A549 (cell line): Measurements from ENCODE around the gene USP20. TPM values are rescaled to one million over a fixed set of nuclear protein-coding genes. Genes with fewer than 3 reads are reported as not detected.

ENCODE experiments used
- ATAC-seq, 2 experiments: fragments of 200-7000 bp in 1 of 2; fragments of >200 bp in 1 of 2; cut with Nextera tagmentation in 1 of 2; cut with Tn5 transposase in 1 of 2; 3 replicates each; pipeline versions ENCODE4 v1.8.0 to v1.9.1; 2018 to 2020; ENCODE audit warnings: mild to moderate bottlenecking in 1 of 2, moderate library complexity in 1 of 2
- CTCF ChIA-PET: fragments of 300-600 bp; sonication (Branson Sonifier 250); formaldehyde crosslinking; extraction: SDS; loops from one replicate; lab custom pipeline; 2021; ENCODE audit warnings: antibody characterized with exemption, inconsistent platforms; lab: Yijun Ruan, JAX
- POLR2A ChIA-PET: fragments of 350-600 bp; formaldehyde crosslinking; extraction: SDS; loops from one replicate; lab custom pipeline; 2021; ENCODE audit warnings: antibody characterized with exemption, inconsistent platforms; lab: Yijun Ruan, JAX
- DNase-seq, 2 experiments: peaks; one replicate each; pipeline versions ENCODE4 v3.0.0 to v3.0.0-alpha.2; 2011 to 2016; ENCODE audit warnings: low read depth in 1 of 2, low spot score in 1 of 2
- FAIRE-seq: peaks from 2 replicates; lab custom pipeline; 2011; peaks lifted over from hg19 to GRCh38; lab: Jason Lieb, UNC
- H3K27ac ChIP-seq, 2 experiments: fragments of >200 bp; sonication (Bioruptor Twin); formaldehyde crosslinking; 3 replicates each; pipeline ENCODE4 v1.5.1; 2016 to 2017
- H3K4me1 ChIP-seq: fragments of >200 bp; sonication (Bioruptor Twin); formaldehyde crosslinking; 3 replicates; pipeline ENCODE4 v1.6.1; 2016
- H3K4me2 ChIP-seq: fragments of >200 bp; sonication (Bioruptor Twin); formaldehyde crosslinking; 3 replicates; pipeline ENCODE4 v1.6.1; 2016
- H3K4me3 ChIP-seq: fragments of >200 bp; sonication (Bioruptor Twin); formaldehyde crosslinking; 3 replicates; pipeline ENCODE4 v1.5.1; 2016
- H3K9me3 ChIP-seq: fragments of >200 bp; sonication (Bioruptor Twin); formaldehyde crosslinking; 3 replicates; pipeline ENCODE4 v1.6.1; 2016
- CBX2 ChIP-seq: fragments of 200-600 bp; sonication (generic); IDR thresholded peaks from 2 replicates; pipeline ENCODE4 v1.6.1; 2016; ENCODE audit warnings: low read depth, mild to moderate bottlenecking, borderline replicate concordance
- CBX8 ChIP-seq: fragments of 200-600 bp; sonication (generic); IDR thresholded peaks from 2 replicates; pipeline ENCODE4 v1.6.1; 2016
- CHD2 ChIP-seq: fragments of 150-350 bp; IDR thresholded peaks from 2 replicates; pipeline ENCODE4 v1.6.1; 2014; ENCODE audit warnings: low read length; ENCODE audit not compliant: partially characterized antibody
- EP300 ChIP-seq, 2 experiments: fragments of >200 bp; sonication (Bioruptor Twin); formaldehyde crosslinking; IDR thresholded peaks; 2 replicates in 1 of 2; 3 replicates in 1 of 2; pipeline ENCODE4 v1.6.1; 2016 to 2017
- ESRRA ChIP-seq: fragments of 150-350 bp; IDR thresholded peaks from 2 replicates; pipeline ENCODE4 v1.6.1; 2014; ENCODE audit warnings: mild to moderate bottlenecking, low read length, borderline replicate concordance
- FOXS1 ChIP-seq: fragments of 250-450 bp; sonication (Bioruptor Pico); IDR thresholded peaks from 2 replicates; pipeline ENCODE4 v1.5.0; 2020; ENCODE audit warnings: mild to moderate bottlenecking, moderate library complexity
- JUN ChIP-seq, 2 experiments: fragments of >200 bp; sonication (Bioruptor Twin); formaldehyde crosslinking; IDR thresholded peaks; 2 replicates in 1 of 2; 3 replicates in 1 of 2; pipeline ENCODE4 v1.6.1; 2016 to 2017
- KDM1A ChIP-seq: fragments of 200-600 bp; sonication (generic); IDR thresholded peaks from 2 replicates; pipeline ENCODE4 v1.6.1; 2016; ENCODE audit warnings: low read depth, mild to moderate bottlenecking
- MAZ ChIP-seq: fragments of 150-350 bp; IDR thresholded peaks from 2 replicates; pipeline ENCODE4 v1.6.1; 2014; ENCODE audit warnings: antibody characterized with exemption, low read depth, low read length, borderline replicate concordance
- POLR2A ChIP-seq: IDR thresholded peaks from 2 replicates; pipeline ENCODE4 v1.6.1; 2012; ENCODE audit warnings: mild to moderate bottlenecking, low read length
- RAD21 ChIP-seq, 2 experiments: fragments of >200 bp in 1 of 2; sonication (Bioruptor Twin) in 1 of 2; formaldehyde crosslinking in 1 of 2; IDR thresholded peaks in 1 of 2; conservative IDR thresholded peaks in 1 of 2; 2 replicates in 1 of 2; 3 replicates in 1 of 2; pipeline ENCODE4 v1.6.1; 2012 to 2018; ENCODE audit warnings: inconsistent platforms in 1 of 2
- RARB ChIP-seq: fragments of 250-450 bp; sonication (Bioruptor Pico); IDR thresholded peaks from 2 replicates; pipeline ENCODE4 v1.8.0; 2021; ENCODE audit warnings: mild to moderate bottlenecking, moderate library complexity
- RFX5 ChIP-seq: fragments of 450-650 bp; IDR thresholded peaks from 2 replicates; pipeline ENCODE4 v1.7.1; 2014; ENCODE audit warnings: antibody characterized with exemption, mild to moderate bottlenecking, moderate library complexity
- RNF2 ChIP-seq: fragments of 200-600 bp; sonication (generic); IDR thresholded peaks from 2 replicates; pipeline ENCODE4 v1.6.1; 2016; ENCODE audit warnings: low read depth, mild to moderate bottlenecking, antibody characterized with exemption, moderate library complexity, borderline replicate concordance
- SMC3 ChIP-seq: fragments of >200 bp; sonication (Bioruptor Twin); formaldehyde crosslinking; IDR thresholded peaks from 3 replicates; pipeline ENCODE4 v1.6.1; 2018; ENCODE audit warnings: inconsistent platforms
- TFCP2L1 ChIP-seq: fragments of 250-450 bp; sonication (Bioruptor Pico); IDR thresholded peaks from 2 replicates; pipeline ENCODE4 v1.5.0; 2021; ENCODE audit warnings: mild to moderate bottlenecking
- ZC3H11A ChIP-seq: fragments of 450-650 bp; IDR thresholded peaks from 2 replicates; pipeline ENCODE4 v1.6.1; 2014; ENCODE audit warnings: antibody characterized with exemption, mild to moderate bottlenecking
- ZSCAN20 ChIP-seq: fragments of 250-450 bp; sonication (Bioruptor Pico); IDR thresholded peaks from 2 replicates; pipeline ENCODE4 v1.8.0; 2022; ENCODE audit warnings: mild to moderate bottlenecking, moderate library complexity
- WGBS: methylation state at CpG from one replicate; pipeline ENCODE4 v1.1.6; 2017; ENCODE audit errors: missing lambda C conversion rate; 5-methylcytosine and 5-hydroxymethylcytosine counted together
- polyA plus RNA-seq, 4 experiments: library from polyadenylated mRNA; depleted of rRNA in 3 of 4; stranded (reverse); fragments of >200 nt; fragmentation: RNase III in 1 of 4; extraction: RNeasy Plus Mini Kit Qiagen cat#74134 plus additional on column Dnase treatment in 1 of 4; gene quantifications; 2 replicates in 3 of 4; 3 replicates in 1 of 4; pipeline ENCODE4 v1.2.3, GENCODE V29; 2011 to 2017
- TF ChIP-seq, protein P1 (sequence below): fragments of 250-450 bp; sonication (Bioruptor Pico); IDR thresholded peaks from 2 replicates; pipeline ENCODE4 v1.5.0; 2021; ENCODE audit warnings: mild to moderate bottlenecking, moderate library complexity, borderline replicate concordance
- TF ChIP-seq, protein P2 (sequence below): fragments of >200 bp; sonication (Bioruptor Twin); formaldehyde crosslinking; IDR thresholded peaks from 2 replicates; pipeline ENCODE4 v1.6.1; 2016
- TF ChIP-seq, protein P3 (sequence below): fragments of >200 bp; sonication (Bioruptor Twin); formaldehyde crosslinking; IDR thresholded peaks from 3 replicates; pipeline ENCODE4 v1.5.1; 2016
- TF ChIP-seq, protein P4 (sequence below): fragments of 200-600 bp; sonication (generic); IDR thresholded peaks from 2 replicates; pipeline ENCODE4 v1.6.1; 2016; ENCODE audit warnings: antibody characterized with exemption, mild to moderate bottlenecking, moderate library complexity

The USP20 gene
- polyA plus RNA-seq, 2 of the 4 experiments (the other 2 are of a cell fraction), result 3.9 to 5.0 TPM

DNA sequence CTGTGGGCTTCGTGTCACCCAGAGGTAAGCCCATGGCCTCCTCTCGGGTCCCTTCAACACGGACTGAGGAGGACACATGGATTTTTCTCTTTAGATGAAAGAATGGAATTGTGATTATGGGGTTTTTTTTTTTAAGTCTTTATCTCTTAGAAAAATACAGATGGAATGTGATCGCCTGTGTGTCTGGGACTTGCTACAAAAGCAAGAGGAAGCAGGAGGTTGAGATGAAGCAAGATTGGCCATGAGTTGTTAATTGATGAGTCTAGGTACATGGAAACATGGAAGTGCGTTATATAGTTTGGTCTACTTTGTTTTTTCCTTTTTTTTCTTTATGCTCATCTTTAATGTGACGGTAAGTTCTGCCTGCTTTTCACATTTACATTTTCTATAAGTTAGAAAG, 14.6 kb downstream of the USP20 start:
- TF ChIP-seq, protein P1, sequence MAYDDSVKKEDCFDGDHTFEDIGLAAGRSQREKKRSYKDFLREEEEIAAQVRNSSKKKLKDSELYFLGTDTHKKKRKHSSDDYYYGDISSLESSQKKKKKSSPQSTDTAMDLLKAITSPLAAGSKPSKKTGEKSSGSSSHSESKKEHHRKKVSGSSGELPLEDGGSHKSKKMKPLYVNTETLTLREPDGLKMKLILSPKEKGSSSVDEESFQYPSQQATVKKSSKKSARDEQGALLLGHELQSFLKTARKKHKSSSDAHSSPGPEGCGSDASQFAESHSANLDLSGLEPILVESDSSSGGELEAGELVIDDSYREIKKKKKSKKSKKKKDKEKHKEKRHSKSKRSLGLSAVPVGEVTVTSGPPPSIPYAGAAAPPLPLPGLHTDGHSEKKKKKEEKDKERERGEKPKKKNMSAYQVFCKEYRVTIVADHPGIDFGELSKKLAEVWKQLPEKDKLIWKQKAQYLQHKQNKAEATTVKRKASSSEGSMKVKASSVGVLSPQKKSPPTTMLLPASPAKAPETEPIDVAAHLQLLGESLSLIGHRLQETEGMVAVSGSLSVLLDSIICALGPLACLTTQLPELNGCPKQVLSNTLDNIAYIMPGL (CRISPR knock-in tag), result no peak
- TF ChIP-seq, protein P2, sequence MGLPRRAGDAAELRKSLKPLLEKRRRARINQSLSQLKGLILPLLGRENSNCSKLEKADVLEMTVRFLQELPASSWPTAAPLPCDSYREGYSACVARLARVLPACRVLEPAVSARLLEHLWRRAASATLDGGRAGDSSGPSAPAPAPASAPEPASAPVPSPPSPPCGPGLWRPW, result no peak
- TF ChIP-seq POLR2A (no peak), ZSCAN20 (no peak), MAZ (no peak), RARB (CRISPR knock-in tag) (no peak), RNF2 (no peak), CHD2 (no peak), JUN (IDR thresholded peaks at IDR 0.05) (no peak), ZC3H11A (no peak), RAD21 (conservative IDR thresholded peaks at IDR 0.05 in 1 of 2, IDR thresholded peaks at IDR 0.05 in 1 of 2) (no peak)
- TF ChIP-seq, protein P3, sequence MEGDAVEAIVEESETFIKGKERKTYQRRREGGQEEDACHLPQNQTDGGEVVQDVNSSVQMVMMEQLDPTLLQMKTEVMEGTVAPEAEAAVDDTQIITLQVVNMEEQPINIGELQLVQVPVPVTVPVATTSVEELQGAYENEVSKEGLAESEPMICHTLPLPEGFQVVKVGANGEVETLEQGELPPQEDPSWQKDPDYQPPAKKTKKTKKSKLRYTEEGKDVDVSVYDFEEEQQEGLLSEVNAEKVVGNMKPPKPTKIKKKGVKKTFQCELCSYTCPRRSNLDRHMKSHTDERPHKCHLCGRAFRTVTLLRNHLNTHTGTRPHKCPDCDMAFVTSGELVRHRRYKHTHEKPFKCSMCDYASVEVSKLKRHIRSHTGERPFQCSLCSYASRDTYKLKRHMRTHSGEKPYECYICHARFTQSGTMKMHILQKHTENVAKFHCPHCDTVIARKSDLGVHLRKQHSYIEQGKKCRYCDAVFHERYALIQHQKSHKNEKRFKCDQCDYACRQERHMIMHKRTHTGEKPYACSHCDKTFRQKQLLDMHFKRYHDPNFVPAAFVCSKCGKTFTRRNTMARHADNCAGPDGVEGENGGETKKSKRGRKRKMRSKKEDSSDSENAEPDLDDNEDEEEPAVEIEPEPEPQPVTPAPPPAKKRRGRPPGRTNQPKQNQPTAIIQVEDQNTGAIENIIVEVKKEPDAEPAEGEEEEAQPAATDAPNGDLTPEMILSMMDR, result no peak
- no peak overlapping the region for H3K4me2 ChIP-seq
- ATAC-seq (no peak), FAIRE-seq (no peak), DNase-seq (no peak)
- CTCF ChIA-PET, result interaction anchor here (1.4 to 1.5 kb wide), 2 partner anchors 11 to 250 kb away, joined by 3 to 5 read pairs; no protein-coding TSS in a partner anchor
- no peaks in the 10 kb centered on the region for H3K4me1 ChIP-seq
- WGBS, result 73% methylated on average over 6 of the region's 6 CpGs
- H3K9me3 ChIP-seq, result no peaks in the 10 kb centered on the region
- no peak overlapping the region for H3K27ac ChIP-seq
- H3K4me3 ChIP-seq, result no peak overlapping the region
- POLR2A ChIA-PET, result no interaction called here

- no peak for ATAC-seq
- POLR2A ChIA-PET, result no interaction called here
Measured at GRCh38 chr9:129850821-129851550, 15.7 kb downstream of the USP20 start.

GRCh38 chr9:129851821-129852220, 16.6 kb downstream of the USP20 start:
- Histone ChIP-seq H3K4me2 (no peak overlapping the region), H3K4me1 (no peaks in the 10 kb centered on the region), H3K4me3 (no peak overlapping the region), H3K27ac (no peak overlapping the region), H3K9me3 (no peaks in the 10 kb centered on the region)
- ATAC-seq (no peak), FAIRE-seq (no peak), DNase-seq (no peak)
- 55% methylated on average over 5 of the region's 5 CpGs for WGBS
- TF ChIP-seq ZSCAN20, result no peak
- TF ChIP-seq SMC3, result no peak
- TF ChIP-seq FOXS1 (CRISPR knock-in tag), result no peak
- no peak for TF ChIP-seq RAD21 (conservative IDR thresholded peaks at IDR 0.05 in 1 of 2, IDR thresholded peaks at IDR 0.05 in 1 of 2)
- TF ChIP-seq TFCP2L1 (CRISPR knock-in tag), result no peak
- no peak for TF ChIP-seq CBX8
- TF ChIP-seq, protein P4, sequence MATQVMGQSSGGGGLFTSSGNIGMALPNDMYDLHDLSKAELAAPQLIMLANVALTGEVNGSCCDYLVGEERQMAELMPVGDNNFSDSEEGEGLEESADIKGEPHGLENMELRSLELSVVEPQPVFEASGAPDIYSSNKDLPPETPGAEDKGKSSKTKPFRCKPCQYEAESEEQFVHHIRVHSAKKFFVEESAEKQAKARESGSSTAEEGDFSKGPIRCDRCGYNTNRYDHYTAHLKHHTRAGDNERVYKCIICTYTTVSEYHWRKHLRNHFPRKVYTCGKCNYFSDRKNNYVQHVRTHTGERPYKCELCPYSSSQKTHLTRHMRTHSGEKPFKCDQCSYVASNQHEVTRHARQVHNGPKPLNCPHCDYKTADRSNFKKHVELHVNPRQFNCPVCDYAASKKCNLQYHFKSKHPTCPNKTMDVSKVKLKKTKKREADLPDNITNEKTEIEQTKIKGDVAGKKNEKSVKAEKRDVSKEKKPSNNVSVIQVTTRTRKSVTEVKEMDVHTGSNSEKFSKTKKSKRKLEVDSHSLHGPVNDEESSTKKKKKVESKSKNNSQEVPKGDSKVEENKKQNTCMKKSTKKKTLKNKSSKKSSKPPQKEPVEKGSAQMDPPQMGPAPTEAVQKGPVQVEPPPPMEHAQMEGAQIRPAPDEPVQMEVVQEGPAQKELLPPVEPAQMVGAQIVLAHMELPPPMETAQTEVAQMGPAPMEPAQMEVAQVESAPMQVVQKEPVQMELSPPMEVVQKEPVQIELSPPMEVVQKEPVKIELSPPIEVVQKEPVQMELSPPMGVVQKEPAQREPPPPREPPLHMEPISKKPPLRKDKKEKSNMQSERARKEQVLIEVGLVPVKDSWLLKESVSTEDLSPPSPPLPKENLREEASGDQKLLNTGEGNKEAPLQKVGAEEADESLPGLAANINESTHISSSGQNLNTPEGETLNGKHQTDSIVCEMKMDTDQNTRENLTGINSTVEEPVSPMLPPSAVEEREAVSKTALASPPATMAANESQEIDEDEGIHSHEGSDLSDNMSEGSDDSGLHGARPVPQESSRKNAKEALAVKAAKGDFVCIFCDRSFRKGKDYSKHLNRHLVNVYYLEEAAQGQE, result no peak
- ChIA-PET POLR2A (no interaction called here), CTCF (interaction anchor here (1.1 to 1.5 kb wide), 3 partner anchors 10 to 34 kb away, joined by 3 read pairs; no protein-coding TSS in a partner anchor)

More at GRCh38 chr9:129850821-129851550, 15.7 kb downstream of the USP20 start:
- no peak for DNase-seq
- TF ChIP-seq RAD21 (conservative IDR thresholded peaks at IDR 0.05 in 1 of 2, IDR thresholded peaks at IDR 0.05 in 1 of 2) (no peak), CBX2 (no peak), KDM1A (no peak), EP300 (IDR thresholded peaks at IDR 0.05) (no peak), ESRRA (no peak), RFX5 (no peak)
- TF ChIP-seq, protein P2, result no peak
- CTCF ChIA-PET, result interaction anchor here (1.1 to 1.5 kb wide), 3 partner anchors 11 to 35 kb away, joined by 3 read pairs; no protein-coding TSS in a partner anchor
- Histone ChIP-seq H3K4me2 (no peak overlapping the region), H3K4me1 (no peaks in the 10 kb centered on the region), H3K27ac (no peak overlapping the region), H3K4me3 (no peak overlapping the region), H3K9me3 (no peaks in the 10 kb centered on the region)
- no peak for FAIRE-seq
- WGBS, result 85% methylated on average over 6 of the region's 6 CpGs
